Transverse colon (tissue), 4 donors: ENCODE results near the gene ULK4. TPM values are rescaled to one million over a fixed set of nuclear protein-coding genes. Genes with fewer than 3 reads are reported as not detected.
"Not testable (repeated sequence)": the region's sequence is repeated elsewhere in the genome, so short reads cannot be mapped to it uniquely, and the experiment has no call there.

Experiments
- DNase-seq: peaks from one replicate; pipeline ENCODE4 v3.0.0-alpha.2; 2019
- H3K27ac ChIP-seq, 4 donors: fragments of 200-600 bp; sonication (generic); 2 replicates each; pipeline ENCODE4 v1.5.1; 2016 to 2018; ENCODE audit warnings: inconsistent platforms in 4 of 4
- H3K27me3 ChIP-seq: fragments of 200-600 bp; sonication (generic); 2 replicates; pipeline ENCODE4 v1.5.1; 2017; ENCODE audit warnings: inconsistent platforms
- H3K36me3 ChIP-seq, 4 donors: fragments of 200-600 bp; sonication (generic); 2 replicates each; pipeline ENCODE4 v1.5.1; 2017 to 2019; ENCODE audit warnings: inconsistent platforms in 4 of 4
- H3K4me1 ChIP-seq, 4 donors: fragments of 200-600 bp; sonication (generic); 2 replicates each; pipeline ENCODE4 v1.5.1; 2017 to 2020; ENCODE audit warnings: inconsistent platforms in 4 of 4
- H3K4me3 ChIP-seq, 4 donors: fragments of 200-600 bp; sonication (generic); 1 replicate in 1 of 4; 2 replicates in 3 of 4; pipeline versions ENCODE4 v1.5.1 to v1.6.1; 2017 to 2019; ENCODE audit warnings: inconsistent platforms in 4 of 4
- H3K9me3 ChIP-seq, 2 donors: fragments of 200-600 bp; sonication (generic); 2 replicates each; pipeline ENCODE4 v1.5.1; 2017 to 2019; ENCODE audit warnings: inconsistent platforms in 2 of 2
- CTCF ChIP-seq, 5 experiments: fragments of 200-600 bp in 3 of 5; fragments of 450-650 bp in 2 of 5; sonication (generic) in 3 of 5; IDR thresholded peaks; 1 replicate in 2 of 5; 2 replicates in 3 of 5; pipeline ENCODE4 v1.5.1; 2016 to 2017; ENCODE audit warnings: antibody characterized with exemption in 5 of 5, inconsistent platforms in 3 of 5, mild to moderate bottlenecking in 2 of 5, moderate library complexity in 1 of 5
- EP300 ChIP-seq: sonication (generic); formaldehyde crosslinking; IDR thresholded peaks from one replicate; pipeline ENCODE4 v1.6.1; 2017; ENCODE audit warnings: antibody characterized with exemption, low read depth
- POLR2A ChIP-seq: fragments of 450-650 bp; IDR thresholded peaks from one replicate; pipeline ENCODE4 v1.6.1; 2016; ENCODE audit warnings: antibody characterized with exemption, mild to moderate bottlenecking, moderate library complexity
- POLR2AphosphoS5 ChIP-seq, 3 donors: sonication (generic); formaldehyde crosslinking; IDR thresholded peaks; one replicate each; pipeline ENCODE4 v1.6.1; 2016; ENCODE audit warnings: antibody characterized with exemption in 3 of 3
- WGBS, 2 donors: methylation state at CpG; one replicate each; pipeline ENCODE4 v1.1.5; 2018; ENCODE audit warnings: low coverage in 1 of 2; 5-methylcytosine and 5-hydroxymethylcytosine counted together
- in situ Hi-C, 4 donors: fragments of 200-750 bp; cut with MboI; loops; one replicate each; pipeline versions ENCODE4 v1.15.0 to v1.15.1; 2017; ENCODE audit warnings: low sequenced_read_pairs in 3 of 4, low pct_ligation_motif_present in 1 of 4, low pct_unique_long_range_greater_than_20kb in 1 of 4
- intact Hi-C: fragments of 100-400 bp; cut with DNase I; formaldehyde crosslinking; loops from one replicate; pipeline ENCODE4 v1.15.1; 2023; ENCODE audit warnings: low total_unique reads
- total RNA-seq, 4 donors: library from RNA; depleted of rRNA; stranded (reverse); fragments of >200 nt; gene quantifications; one replicate each; pipeline ENCODE4 v1.1.0, GENCODE V29; 2016

The ULK4 gene
- total RNA-seq, 4 donors from 2014 or later: 4.1 to 19.2 (median 11.7) TPM

- no peak for TF ChIP-seq CTCF (IDR thresholded peaks at IDR 0.05)
- TF ChIP-seq POLR2A: no peak
- no peak for TF ChIP-seq EP300
- no peak for TF ChIP-seq POLR2AphosphoS5 (IDR thresholded peaks at IDR 0.05)
- Histone ChIP-seq H3K4me1 (no peaks in the 10 kb centered on the region), H3K27ac (no peak overlapping the region), H3K27me3 (no peaks in the 10 kb centered on the region), H3K9me3 (no peaks in the 10 kb centered on the region), H3K36me3 (no peaks in the 10 kb centered on the region), H3K4me3 (no peak overlapping the region)
- in situ Hi-C loops (no loop called here), intact Hi-C loops (no loop called here)
- 61 to 67% methylated on average over 1 to 2 of the region's 2 CpGs for WGBS, 2 donors
- no peak for DNase-seq
Measured at GRCh38 chr3:41986561-41986960, 24.7 kb upstream of the ULK4 start.

- H3K36me3 ChIP-seq: no peaks in the 10 kb centered on the region
- WGBS, 2 donors: 71 to 77% methylated on average over 1 of the region's 1 CpG
- no peak overlapping the region for H3K27ac ChIP-seq
- H3K9me3 ChIP-seq: no peaks in the 10 kb centered on the region
- no peak overlapping the region for H3K4me3 ChIP-seq
- H3K27me3 ChIP-seq: no peaks in the 10 kb centered on the region
- TF ChIP-seq EP300: no peak
- no peak for TF ChIP-seq CTCF (IDR thresholded peaks at IDR 0.05)
- no peak for TF ChIP-seq POLR2AphosphoS5 (IDR thresholded peaks at IDR 0.05)
- no peak for TF ChIP-seq POLR2A
- no peak for DNase-seq
- intact Hi-C loops: no loop called here
- no peaks in the 10 kb centered on the region for H3K4me1 ChIP-seq
- in situ Hi-C loops: no loop called here
Measured at GRCh38 chr3:41985018-41985417, 23.1 kb upstream of the ULK4 start.

GRCh38 chr3:41983091-41983490 lies 21.2 kb upstream of the ULK4 start:
- intact Hi-C loops, H3K27ac ChIP-seq, H3K9me3 ChIP-seq, H3K36me3 ChIP-seq, H3K27me3 ChIP-seq, in situ Hi-C loops, H3K4me1 ChIP-seq, H3K4me3 ChIP-seq, DNase-seq: not testable (repeated sequence)
- 92% methylated on average over 16 of the region's 32 CpGs; no CpG with 5 or more reads in 1 of the 2 donors for WGBS, 2 donors

- DNase-seq, in situ Hi-C loops, H3K4me3 ChIP-seq, H3K27me3 ChIP-seq, intact Hi-C loops, H3K27ac ChIP-seq, H3K9me3 ChIP-seq, H3K36me3 ChIP-seq, H3K4me1 ChIP-seq: not testable (repeated sequence)
- WGBS, 2 donors: 35 to 49% methylated on average over 5 of the region's 5 CpGs
Measured at GRCh38 chr3:41977401-41977800, 15.5 kb upstream of the ULK4 start.

GRCh38 chr3:41975416-41976103 lies 13.7 kb upstream of the ULK4 start:
- Histone ChIP-seq H3K36me3 (no peaks in the 10 kb centered on the region), H3K4me1 (no peaks in the 10 kb centered on the region), H3K27me3 (no peaks in the 10 kb centered on the region), H3K4me3 (no peak overlapping the region), H3K27ac (no peak overlapping the region), H3K9me3 (no peaks in the 10 kb centered on the region)
- no peak for DNase-seq
- 91 to 100% methylated on average over 1 to 6 of the region's 6 CpGs for WGBS, 2 donors
- TF ChIP-seq CTCF (IDR thresholded peaks at IDR 0.05): no peak
- TF ChIP-seq POLR2A: no peak
- TF ChIP-seq EP300: no peak
- no peak for TF ChIP-seq POLR2AphosphoS5 (IDR thresholded peaks at IDR 0.05)
- intact Hi-C loops: no loop called here
- in situ Hi-C loops: no loop called here
